ENCODE data around the gene BICC1. TPM values are rescaled to one million over a fixed set of nuclear protein-coding genes. Genes with fewer than 3 reads are reported as not detected.

BICC1 gene
- polyA plus RNA-seq, 1 donor (not counting 4 experiments of a cell fraction or from before 2014, with no cell fraction given), result 4.2 TPM

- Histone ChIP-seq H3K9me1 (ENCODE audit: control insufficient read depth, extremely low read depth, insufficient read depth, low read length) (no peaks in the 10 kb centered on the region), H3K27ac (ENCODE audit: control insufficient read depth, insufficient read depth, low read length) (no peak overlapping the region), H3K36me3 (ENCODE audit: control insufficient read depth in 2 of 2, extremely low read depth in 1 of 2, insufficient read depth in 2 of 2, low read length in 2 of 2) (no peaks in the 10 kb centered on the region), H3K9me3 (ENCODE audit: control insufficient read depth, low read depth, low read length) (no peaks in the 10 kb centered on the region), H3K4me3 (ENCODE audit: control insufficient read depth in 2 of 3, extremely low read depth in 1 of 3, insufficient read depth in 2 of 3, low read depth in 1 of 3, low read length in 3 of 3) (no peak overlapping the region), H3K9ac (ENCODE audit: control insufficient read depth, extremely low read depth, insufficient read depth, low read length) (no peak overlapping the region), H3K4me2 (ENCODE audit: control insufficient read depth, extremely low read depth, insufficient read depth, low read depth, low read length) (no peak overlapping the region), H3K4me1 (ENCODE audit: control insufficient read depth, extremely low read depth, insufficient read depth, low read length) (no peaks in the 10 kb centered on the region), H2AFZ (ENCODE audit: control insufficient read depth, low read length) (no peak overlapping the region), H4K20me1 (ENCODE audit: control insufficient read depth, extremely low read depth, insufficient read depth, low read length) (no peaks in the 10 kb centered on the region), H3K27me3 (ENCODE audit: control insufficient read depth, extremely low read depth, insufficient read depth, low read length) (no peaks in the 10 kb centered on the region), H3K79me2 (ENCODE audit: control insufficient read depth, insufficient read depth, low read length) (no peaks in the 10 kb centered on the region)
- no peak for FAIRE-seq
- no peak for TF ChIP-seq CTCF (optimal IDR thresholded peaks at IDR 0.05 in 1 of 3, IDR thresholded peaks at IDR 0.05 in 1 of 3, conservative IDR thresholded peaks at IDR 0.05 in 1 of 3; ENCODE audit: extremely low read depth in 1 of 3, insufficient read depth in 2 of 3, low read length in 3 of 3)
- TF ChIP-seq EZH2 (IDR thresholded peaks at IDR 0.05; ENCODE audit: low read length), result no peak
- DNase-seq (ENCODE audit: low read depth, low spot score), result no peak
- dilution Hi-C loops (cut with MboI; ENCODE audit: extremely low pct_ligation_motif_present, low sequenced_read_pairs), result no loop called here
Observed at GRCh38 chr10:58725901-58726300, 213.2 kb downstream of the BICC1 start.

DNA sequence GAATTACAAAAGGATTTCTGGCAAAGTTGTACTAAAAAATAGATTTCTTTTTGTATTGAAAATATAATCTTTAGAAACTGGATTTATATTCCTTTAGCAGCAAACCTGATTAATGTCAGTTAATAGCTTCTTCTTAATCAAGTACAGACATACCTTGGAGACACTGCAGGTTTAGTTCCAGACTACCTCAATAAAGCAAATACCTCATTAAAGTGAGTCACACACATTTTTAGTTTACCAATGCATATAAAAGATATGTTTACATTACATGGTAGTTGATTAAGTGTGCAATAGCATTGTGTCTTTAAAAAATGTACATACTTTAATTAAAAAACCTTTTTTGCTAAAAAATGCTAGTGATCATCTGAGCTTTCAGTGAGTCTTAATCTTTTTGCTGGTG, 215.0 kb downstream of the BICC1 start:
- H3K79me2 ChIP-seq (ENCODE audit: control insufficient read depth, insufficient read depth, low read length), result no peaks in the 10 kb centered on the region
- H3K27ac ChIP-seq (ENCODE audit: control insufficient read depth, insufficient read depth, low read length), result no peak overlapping the region
- H4K20me1 ChIP-seq (ENCODE audit: control insufficient read depth, extremely low read depth, insufficient read depth, low read length), result no peaks in the 10 kb centered on the region
- dilution Hi-C loops (cut with MboI; ENCODE audit: extremely low pct_ligation_motif_present, low sequenced_read_pairs), result no loop called here
- H3K4me2 ChIP-seq (ENCODE audit: control insufficient read depth, extremely low read depth, insufficient read depth, low read depth, low read length), result no peak overlapping the region
- H3K4me3 ChIP-seq (ENCODE audit: control insufficient read depth in 2 of 3, extremely low read depth in 1 of 3, insufficient read depth in 2 of 3, low read depth in 1 of 3, low read length in 3 of 3), result no peak overlapping the region
- no peak overlapping the region for H2AFZ ChIP-seq (ENCODE audit: control insufficient read depth, low read length)
- no peaks in the 10 kb centered on the region for H3K36me3 ChIP-seq (ENCODE audit: control insufficient read depth in 2 of 2, extremely low read depth in 1 of 2, insufficient read depth in 2 of 2, low read length in 2 of 2)
- H3K9me1 ChIP-seq (ENCODE audit: control insufficient read depth, extremely low read depth, insufficient read depth, low read length), result no peaks in the 10 kb centered on the region
- H3K9me3 ChIP-seq (ENCODE audit: control insufficient read depth, low read depth, low read length), result no peaks in the 10 kb centered on the region
- TF ChIP-seq EZH2 (IDR thresholded peaks at IDR 0.05; ENCODE audit: low read length) (no peak), CTCF (optimal IDR thresholded peaks at IDR 0.05 in 1 of 3, IDR thresholded peaks at IDR 0.05 in 1 of 3, conservative IDR thresholded peaks at IDR 0.05 in 1 of 3; ENCODE audit: extremely low read depth in 1 of 3, insufficient read depth in 2 of 3, low read length in 3 of 3) (no peak)
- FAIRE-seq, result no peak
- no peak for DNase-seq (ENCODE audit: low read depth, low spot score)
- no peaks in the 10 kb centered on the region for H3K4me1 ChIP-seq (ENCODE audit: control insufficient read depth, extremely low read depth, insufficient read depth, low read length)
- H3K27me3 ChIP-seq (ENCODE audit: control insufficient read depth, extremely low read depth, insufficient read depth, low read length), result no peaks in the 10 kb centered on the region
- H3K9ac ChIP-seq (ENCODE audit: control insufficient read depth, extremely low read depth, insufficient read depth, low read length), result no peak overlapping the region

All from keratinocyte (primary cell).